ENCODE data around the gene IRX4.

GRCh38 chr5:1865948-1866347 lies 16.8 kb downstream of the IRX4 start:
- TF ChIP-seq CTCF (IDR thresholded peaks at IDR 0.05 in 8 of 11, conservative IDR thresholded peaks at IDR 0.05 in 3 of 11) = no peak
- TF ChIP-seq POLR2AphosphoS5 (IDR thresholded peaks at IDR 0.05) = no peak
- no peak for TF ChIP-seq POLR2A (IDR thresholded peaks at IDR 0.05)

All from spleen (tissue), 7 donors.